ENCODE data around the gene MACROH2A1. TPM values are rescaled to one million over a fixed set of nuclear protein-coding genes. Genes with fewer than 3 reads are reported as not detected.
A peak's percentile ranks its signal among the peaks of the same experiment; 100 is the strongest.

The MACROH2A1 gene
- total and polyA plus RNA-seq, 9 of the 15 experiments (the other 6 are each of a cell fraction or from before 2014, with no cell fraction given): 44.9 to 289 (median 193) TPM

DNA sequence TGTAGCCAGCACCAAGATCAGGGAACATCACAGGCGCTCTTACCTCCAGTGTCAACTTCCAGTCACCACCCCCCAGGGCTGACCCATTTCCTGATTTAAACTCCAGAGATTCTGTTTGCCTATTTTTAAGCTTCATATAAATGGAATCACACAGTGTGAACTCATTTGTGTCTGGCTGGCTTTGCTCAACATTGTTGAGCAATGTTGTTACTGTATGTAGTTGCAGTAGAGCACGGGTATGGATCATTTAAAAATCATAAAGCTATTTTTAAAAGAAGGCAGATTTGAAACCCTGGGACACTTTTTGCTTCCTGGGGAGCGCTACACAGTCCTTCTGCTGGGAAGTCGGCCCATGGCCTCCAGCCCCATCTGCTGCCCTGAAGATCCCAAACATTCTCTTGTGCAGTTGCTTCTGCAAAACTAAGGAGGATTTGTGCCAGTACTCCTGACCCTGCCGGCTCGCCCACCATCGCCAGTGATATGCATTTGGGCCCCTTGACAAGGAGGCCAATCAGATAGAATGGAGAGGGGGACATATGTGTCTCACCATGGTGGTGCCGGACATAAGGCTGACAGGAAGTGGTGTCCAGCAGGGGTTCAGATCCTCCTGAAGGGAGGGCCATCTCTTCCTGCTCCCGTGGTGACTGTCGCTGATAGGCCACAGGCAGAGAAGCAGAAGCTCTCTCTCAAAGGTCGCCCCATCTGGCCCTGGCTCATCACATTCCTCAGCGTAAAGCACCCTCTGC lies 34.8 kb upstream of the MACROH2A1 start (continued):
- TF ChIP-seq, protein P1, sequence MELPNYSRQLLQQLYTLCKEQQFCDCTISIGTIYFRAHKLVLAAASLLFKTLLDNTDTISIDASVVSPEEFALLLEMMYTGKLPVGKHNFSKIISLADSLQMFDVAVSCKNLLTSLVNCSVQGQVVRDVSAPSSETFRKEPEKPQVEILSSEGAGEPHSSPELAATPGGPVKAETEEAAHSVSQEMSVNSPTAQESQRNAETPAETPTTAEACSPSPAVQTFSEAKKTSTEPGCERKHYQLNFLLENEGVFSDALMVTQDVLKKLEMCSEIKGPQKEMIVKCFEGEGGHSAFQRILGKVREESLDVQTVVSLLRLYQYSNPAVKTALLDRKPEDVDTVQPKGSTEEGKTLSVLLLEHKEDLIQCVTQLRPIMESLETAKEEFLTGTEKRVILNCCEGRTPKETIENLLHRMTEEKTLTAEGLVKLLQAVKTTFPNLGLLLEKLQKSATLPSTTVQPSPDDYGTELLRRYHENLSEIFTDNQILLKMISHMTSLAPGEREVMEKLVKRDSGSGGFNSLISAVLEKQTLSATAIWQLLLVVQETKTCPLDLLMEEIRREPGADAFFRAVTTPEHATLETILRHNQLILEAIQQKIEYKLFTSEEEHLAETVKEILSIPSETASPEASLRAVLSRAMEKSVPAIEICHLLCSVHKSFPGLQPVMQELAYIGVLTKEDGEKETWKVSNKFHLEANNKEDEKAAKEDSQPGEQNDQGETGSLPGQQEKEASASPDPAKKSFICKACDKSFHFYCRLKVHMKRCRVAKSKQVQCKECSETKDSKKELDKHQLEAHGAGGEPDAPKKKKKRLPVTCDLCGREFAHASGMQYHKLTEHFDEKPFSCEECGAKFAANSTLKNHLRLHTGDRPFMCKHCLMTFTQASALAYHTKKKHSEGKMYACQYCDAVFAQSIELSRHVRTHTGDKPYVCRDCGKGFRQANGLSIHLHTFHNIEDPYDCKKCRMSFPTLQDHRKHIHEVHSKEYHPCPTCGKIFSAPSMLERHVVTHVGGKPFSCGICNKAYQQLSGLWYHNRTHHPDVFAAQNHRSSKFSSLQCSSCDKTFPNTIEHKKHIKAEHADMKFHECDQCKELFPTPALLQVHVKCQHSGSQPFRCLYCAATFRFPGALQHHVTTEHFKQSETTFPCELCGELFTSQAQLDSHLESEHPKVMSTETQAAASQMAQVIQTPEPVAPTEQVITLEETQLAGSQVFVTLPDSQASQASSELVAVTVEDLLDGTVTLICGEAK (IDR thresholded peaks at IDR 0.05): peak; percentile 65
- TF ChIP-seq, protein P1 (CRISPR knock-in tag; IDR thresholded peaks at IDR 0.05): no peak
- peak; percentile 80 for TF ChIP-seq GABPA (tag; conservative IDR thresholded peaks at IDR 0.05; ENCODE audit: low read depth)
- TF ChIP-seq GABPB1 (CRISPR knock-in tag; IDR thresholded peaks at IDR 0.05): peak; percentile 68; the same call in 1 of the 2 replicates

All from K562 (cell line).